Measurements from ENCODE around the gene LSR.
A peak's percentile ranks its signal among the peaks of the same experiment; 100 is the strongest.
"Not testable (repeated sequence)": the region's sequence is repeated elsewhere in the genome, so short reads cannot be mapped to it uniquely, and the experiment has no call there.

LSR gene

DNA sequence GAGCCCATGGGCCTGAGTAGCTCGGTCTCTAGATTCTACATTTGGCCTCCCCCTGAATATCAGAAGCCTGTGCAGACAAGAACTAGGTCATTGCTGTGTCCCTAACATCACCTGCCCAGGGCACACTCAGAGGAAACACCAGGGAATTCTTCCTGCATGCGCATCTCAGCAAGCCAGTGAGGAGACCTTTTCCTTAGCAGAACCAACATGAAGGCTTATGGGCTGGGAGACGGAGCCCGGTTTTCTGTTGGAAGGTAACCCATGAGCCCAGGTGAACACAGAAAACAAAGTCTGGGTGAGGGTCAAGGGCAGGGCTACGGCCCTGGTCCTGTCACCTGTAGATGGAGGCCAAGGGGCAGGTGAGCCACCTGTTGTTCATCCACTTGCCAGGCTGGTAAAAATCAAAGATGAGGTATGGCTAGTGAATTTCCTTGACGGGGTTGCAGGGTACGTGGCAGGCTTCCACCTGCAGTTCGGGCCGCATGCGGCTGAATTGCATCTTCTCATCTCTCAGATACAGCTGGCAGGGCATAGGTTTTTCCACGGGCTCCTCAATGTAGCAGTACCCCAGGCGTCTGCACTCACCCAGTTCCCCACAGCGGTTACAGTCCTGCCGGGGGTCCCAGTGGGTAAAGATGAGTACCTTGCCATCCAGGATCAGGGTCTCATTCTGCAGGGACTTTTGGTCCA is 16.7 kb upstream of the LSR start:
- no peak for DNase-seq (ENCODE audit: low read depth)
- TF ChIP-seq CTCF (IDR thresholded peaks at IDR 0.05; ENCODE audit: control insufficient read depth, insufficient read depth, low read depth, low read length, missing control alignments), result no peak
- H3K4me3 ChIP-seq (ENCODE audit: control insufficient read depth, low read depth, low read length), result no peak overlapping the region

DNA sequence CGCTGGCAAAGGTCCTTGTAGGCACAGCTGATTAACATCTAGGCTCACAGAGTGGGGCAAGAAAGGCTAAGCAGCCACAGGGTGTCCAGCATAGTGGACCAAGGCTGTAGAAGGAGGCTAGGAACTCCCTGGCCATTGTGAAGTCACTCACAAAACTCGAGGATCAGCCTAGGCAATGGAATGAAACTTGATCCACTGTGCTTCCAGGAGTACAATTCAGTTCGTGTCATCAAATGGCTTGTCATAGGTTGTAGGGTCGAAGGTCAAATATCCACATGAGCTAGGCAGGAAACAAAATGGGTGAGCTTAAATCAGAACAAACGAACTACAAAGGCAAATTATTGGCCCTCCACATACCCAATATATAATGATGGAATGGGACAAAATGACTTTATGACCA is 15.9 kb upstream of the LSR start:
- no peak for DNase-seq (ENCODE audit: low read depth)
- H3K4me3 ChIP-seq (ENCODE audit: control insufficient read depth, low read depth, low read length), result no peak overlapping the region
- no peak for TF ChIP-seq CTCF (IDR thresholded peaks at IDR 0.05; ENCODE audit: control insufficient read depth, insufficient read depth, low read depth, low read length, missing control alignments)

- no peak overlapping the region for H3K4me3 ChIP-seq (ENCODE audit: control insufficient read depth, low read depth, low read length)
- DNase-seq (ENCODE audit: low read depth), result no peak
Observed at GRCh38 chr19:35236638-35237400, 12.0 kb upstream of the LSR start.

GRCh38 chr19:35239597-35239996 is 9.2 kb upstream of the LSR start:
- not testable (repeated sequence) for DNase-seq (ENCODE audit: low read depth); H3K4me3 ChIP-seq (ENCODE audit: control insufficient read depth, low read depth, low read length)

More at GRCh38 chr19:35236638-35237400, 12.0 kb upstream of the LSR start:
- peak; percentile 4 for TF ChIP-seq CTCF (IDR thresholded peaks at IDR 0.05; ENCODE audit: control insufficient read depth, insufficient read depth, low read depth, low read length, missing control alignments)

DNA sequence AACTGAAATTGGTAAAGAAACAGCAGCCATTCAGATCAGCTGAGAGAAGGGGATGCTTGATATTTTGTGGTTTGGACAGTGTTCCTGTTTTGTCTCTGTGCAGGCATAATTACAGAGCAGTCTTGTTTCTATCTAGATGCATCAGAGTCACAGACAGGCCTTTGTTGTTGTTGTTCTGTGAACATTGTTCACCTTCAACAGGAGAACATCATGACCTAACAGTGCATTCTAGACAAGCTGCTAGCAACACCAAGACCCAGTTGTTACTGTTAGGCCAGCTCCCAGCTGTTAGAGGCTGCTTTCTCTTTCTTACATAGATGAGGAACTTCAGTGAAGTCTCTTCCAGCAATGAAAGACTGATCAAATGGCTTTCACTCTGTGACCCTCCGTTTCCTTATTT is 8.5 kb upstream of the LSR start:
- no peak for DNase-seq (ENCODE audit: low read depth)
- TF ChIP-seq CTCF (IDR thresholded peaks at IDR 0.05; ENCODE audit: control insufficient read depth, insufficient read depth, low read depth, low read length, missing control alignments), result no peak
- no peak overlapping the region for H3K4me3 ChIP-seq (ENCODE audit: control insufficient read depth, low read depth, low read length)

- no peak overlapping the region for H3K4me3 ChIP-seq (ENCODE audit: control insufficient read depth, low read depth, low read length)
- DNase-seq (ENCODE audit: low read depth), result no peak
- no peak for TF ChIP-seq CTCF (IDR thresholded peaks at IDR 0.05; ENCODE audit: control insufficient read depth, insufficient read depth, low read depth, low read length, missing control alignments)
Observed at GRCh38 chr19:35241417-35241816, 7.4 kb upstream of the LSR start.

DNA sequence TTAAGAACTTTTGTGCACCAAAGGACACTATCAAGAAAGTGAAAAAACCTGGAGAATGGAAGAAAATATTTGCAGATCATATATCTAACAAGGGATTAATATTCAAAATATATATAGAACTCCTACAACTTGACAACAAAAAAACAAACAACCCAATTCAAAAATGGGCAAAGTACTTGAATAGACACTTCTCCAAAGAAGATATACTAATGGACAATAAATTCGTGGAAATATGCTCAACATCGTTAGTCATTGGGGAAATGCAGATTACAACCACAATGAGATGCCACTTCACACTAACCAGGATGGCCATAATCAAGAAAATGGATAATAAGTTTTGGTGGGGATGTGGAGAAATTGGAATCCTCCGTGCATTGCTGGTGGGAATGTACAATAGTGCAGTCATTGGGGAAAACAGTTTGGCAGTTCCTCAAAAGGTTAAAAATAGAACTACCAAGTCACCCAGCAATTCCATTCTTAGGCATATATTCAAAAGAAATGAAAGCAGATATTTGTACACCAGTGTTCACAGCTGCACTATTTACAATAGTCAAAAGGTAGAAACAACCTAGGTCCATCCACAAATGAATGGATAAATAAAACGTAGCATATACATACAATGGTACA is 2.2 kb upstream of the LSR start:
- no peak for TF ChIP-seq CTCF (IDR thresholded peaks at IDR 0.05; ENCODE audit: control insufficient read depth, insufficient read depth, low read depth, low read length, missing control alignments)
- DNase-seq (ENCODE audit: low read depth), result no peak
- H3K4me3 ChIP-seq (ENCODE audit: control insufficient read depth, low read depth, low read length), result no peak overlapping the region

All from AG09309 (cell line).